ENCODE measurements around the gene SENP7.
"Not testable (repeated sequence)": the region's sequence is repeated elsewhere in the genome, so short reads cannot be mapped to it uniquely, and the experiment has no call there.

Gene SENP7

GRCh38 chr3:101377209-101377608 is 135.8 kb downstream of the SENP7 start:
- Mint-ChIP-seq H3K27me3 (ENCODE audit: low read depth) (no peaks in the 10 kb centered on the region), H3K27ac (no peak overlapping the region), H3K4me3 (no peak overlapping the region), H3K9me3 (peaks cover 6% of the 10 kb centered on the region), H3K36me3 (ENCODE audit: low read depth) (peaks cover 12% of the 10 kb centered on the region), H3K4me1 (ENCODE audit: low read depth) (peaks cover 24% of the 10 kb centered on the region)

- Mint-ChIP-seq H3K9me3 (peaks cover 6% of the 10 kb centered on the region), H3K27ac (no peak overlapping the region), H3K4me1 (ENCODE audit: low read depth) (peaks cover 21% of the 10 kb centered on the region), H3K27me3 (ENCODE audit: low read depth) (no peaks in the 10 kb centered on the region), H3K36me3 (ENCODE audit: low read depth) (peaks cover 15% of the 10 kb centered on the region), H3K4me3 (no peak overlapping the region)
Measured at GRCh38 chr3:101375586-101375985, 137.4 kb downstream of the SENP7 start.

GRCh38 chr3:101362406-101362805 is 150.6 kb downstream of the SENP7 start:
- H3K36me3 Mint-ChIP-seq (ENCODE audit: low read depth), result peaks cover 47% of the 10 kb centered on the region
- no peak overlapping the region for H3K4me3 Mint-ChIP-seq
- no peaks in the 10 kb centered on the region for H3K27me3 Mint-ChIP-seq (ENCODE audit: low read depth)
- H3K4me1 Mint-ChIP-seq (ENCODE audit: low read depth), result no peaks in the 10 kb centered on the region
- H3K9me3 Mint-ChIP-seq, result peaks cover 27% of the 10 kb centered on the region
- H3K27ac Mint-ChIP-seq, result no peak overlapping the region

- Mint-ChIP-seq H3K4me3 (no peak overlapping the region), H3K36me3 (ENCODE audit: low read depth) (peaks cover 18% of the 10 kb centered on the region), H3K27me3 (ENCODE audit: low read depth) (no peaks in the 10 kb centered on the region), H3K4me1 (ENCODE audit: low read depth) (no peaks in the 10 kb centered on the region), H3K27ac (no peak overlapping the region), H3K9me3 (no peaks in the 10 kb centered on the region)
Measured at GRCh38 chr3:101351829-101352228, 161.2 kb downstream of the SENP7 start.

- Mint-ChIP-seq H3K36me3 (ENCODE audit: low read depth) (peaks cover 26% of the 10 kb centered on the region), H3K9me3 (no peaks in the 10 kb centered on the region), H3K4me1 (ENCODE audit: low read depth) (no peaks in the 10 kb centered on the region), H3K27me3 (ENCODE audit: low read depth) (no peaks in the 10 kb centered on the region), H3K27ac (no peak overlapping the region), H3K4me3 (no peak overlapping the region)
Measured at GRCh38 chr3:101340591-101340990, 172.4 kb downstream of the SENP7 start.

GRCh38 chr3:101333883-101334282 is 179.1 kb downstream of the SENP7 start:
- Mint-ChIP-seq H3K27ac (no peak overlapping the region), H3K4me3 (no peak overlapping the region), H3K4me1 (ENCODE audit: low read depth) (no peaks in the 10 kb centered on the region), H3K27me3 (ENCODE audit: low read depth) (no peaks in the 10 kb centered on the region), H3K9me3 (no peaks in the 10 kb centered on the region), H3K36me3 (ENCODE audit: low read depth) (peaks cover 19% of the 10 kb centered on the region)

- peaks cover 1% of the 10 kb centered on the region for H3K4me1 Mint-ChIP-seq (ENCODE audit: low read depth)
- H3K36me3 Mint-ChIP-seq (ENCODE audit: low read depth), result peaks cover 25% of the 10 kb centered on the region
- no peaks in the 10 kb centered on the region for H3K27me3 Mint-ChIP-seq (ENCODE audit: low read depth)
- no peak overlapping the region for H3K27ac Mint-ChIP-seq
- H3K9me3 Mint-ChIP-seq, result no peaks in the 10 kb centered on the region
- no peak overlapping the region for H3K4me3 Mint-ChIP-seq
Measured at GRCh38 chr3:101329016-101329673, 183.9 kb downstream of the SENP7 start.

- H3K27ac Mint-ChIP-seq, result no peak overlapping the region
- H3K4me3 Mint-ChIP-seq, result no peak overlapping the region
- H3K4me1 Mint-ChIP-seq (ENCODE audit: low read depth), result peaks cover 1% of the 10 kb centered on the region
- no peaks in the 10 kb centered on the region for H3K9me3 Mint-ChIP-seq
- H3K36me3 Mint-ChIP-seq (ENCODE audit: low read depth), result peaks cover 22% of the 10 kb centered on the region
- no peaks in the 10 kb centered on the region for H3K27me3 Mint-ChIP-seq (ENCODE audit: low read depth)
Measured at GRCh38 chr3:101325393-101326134, 187.4 kb downstream of the SENP7 start.

- no peaks in the 10 kb centered on the region for H3K27me3 Mint-ChIP-seq (ENCODE audit: low read depth)
- H3K4me1 Mint-ChIP-seq (ENCODE audit: low read depth), result no peaks in the 10 kb centered on the region
- H3K9me3 Mint-ChIP-seq, result no peaks in the 10 kb centered on the region
- H3K36me3 Mint-ChIP-seq (ENCODE audit: low read depth), result peaks cover 8% of the 10 kb centered on the region
- H3K4me3 Mint-ChIP-seq, result no peak within 1 kb of the TSS
- no peak within 1 kb of the TSS for H3K27ac Mint-ChIP-seq
Measured at GRCh38 chr3:101320475-101320874, 192.5 kb downstream of the SENP7 start, which contains the start of gene IMPG2. Gene IMPG2, minus strand, starts transcription at chr3:101320575. Its CDS starts 203 bp downstream, at chr3:101320372.

- Mint-ChIP-seq H3K27me3 (ENCODE audit: low read depth) (no peaks in the 10 kb centered on the region), H3K27ac (no peak overlapping the region), H3K4me3 (no peak overlapping the region), H3K4me1 (ENCODE audit: low read depth) (no peaks in the 10 kb centered on the region), H3K9me3 (no peaks in the 10 kb centered on the region), H3K36me3 (ENCODE audit: low read depth) (peaks cover 8% of the 10 kb centered on the region)
Measured at GRCh38 chr3:101319531-101319930, 193.5 kb downstream of the SENP7 start.

GRCh38 chr3:101312545-101312944 is 200.5 kb downstream of the SENP7 start:
- peaks cover 32% of the 10 kb centered on the region for H3K9me3 Mint-ChIP-seq

GRCh38 chr3:101311676-101312075 is 201.3 kb downstream of the SENP7 start:
- no peak overlapping the region for H3K27ac Mint-ChIP-seq
- no peaks in the 10 kb centered on the region for H3K4me1 Mint-ChIP-seq (ENCODE audit: low read depth)
- no peaks in the 10 kb centered on the region for H3K27me3 Mint-ChIP-seq (ENCODE audit: low read depth)
- H3K36me3 Mint-ChIP-seq (ENCODE audit: low read depth), result peaks cover 21% of the 10 kb centered on the region
- H3K9me3 Mint-ChIP-seq, result peaks cover 36% of the 10 kb centered on the region
- H3K4me3 Mint-ChIP-seq, result no peak overlapping the region

More at GRCh38 chr3:101312545-101312944, 200.5 kb downstream of the SENP7 start:
- H3K4me3 Mint-ChIP-seq, result no peak overlapping the region
- no peaks in the 10 kb centered on the region for H3K27me3 Mint-ChIP-seq (ENCODE audit: low read depth)
- no peaks in the 10 kb centered on the region for H3K4me1 Mint-ChIP-seq (ENCODE audit: low read depth)
- H3K27ac Mint-ChIP-seq, result no peak overlapping the region
- peaks cover 20% of the 10 kb centered on the region for H3K36me3 Mint-ChIP-seq (ENCODE audit: low read depth)

GRCh38 chr3:101310978-101311375 is 202.0 kb downstream of the SENP7 start:
- no peak overlapping the region for H3K4me3 Mint-ChIP-seq
- no peaks in the 10 kb centered on the region for H3K4me1 Mint-ChIP-seq (ENCODE audit: low read depth)
- no peak overlapping the region for H3K27ac Mint-ChIP-seq
- H3K27me3 Mint-ChIP-seq (ENCODE audit: low read depth), result no peaks in the 10 kb centered on the region
- H3K36me3 Mint-ChIP-seq (ENCODE audit: low read depth), result peaks cover 21% of the 10 kb centered on the region
- H3K9me3 Mint-ChIP-seq, result peaks cover 36% of the 10 kb centered on the region

- H3K4me1 Mint-ChIP-seq (ENCODE audit: low read depth); H3K4me3 Mint-ChIP-seq; H3K27ac Mint-ChIP-seq; H3K27me3 Mint-ChIP-seq (ENCODE audit: low read depth): not testable (repeated sequence)
- H3K36me3 Mint-ChIP-seq (ENCODE audit: low read depth), result peaks cover 21% of the 10 kb centered on the region
- peaks cover 36% of the 10 kb centered on the region for H3K9me3 Mint-ChIP-seq
Measured at GRCh38 chr3:101308147-101308772, 204.8 kb downstream of the SENP7 start.

- Mint-ChIP-seq H3K4me3 (no peak overlapping the region), H3K4me1 (ENCODE audit: low read depth) (no peaks in the 10 kb centered on the region), H3K27me3 (ENCODE audit: low read depth) (no peaks in the 10 kb centered on the region), H3K9me3 (peaks cover 30% of the 10 kb centered on the region), H3K36me3 (ENCODE audit: low read depth) (peaks cover 17% of the 10 kb centered on the region), H3K27ac (no peak overlapping the region)
Measured at GRCh38 chr3:101303836-101304235, 209.2 kb downstream of the SENP7 start.
